GM19452 (cell line): ENCODE results near the gene RAPGEF4.

Source experiments
- ATAC-seq: cut with Tn5 transposase; IDR thresholded peaks from one replicate; pipeline ENCODE4 v1.9.1; 2021; ENCODE audit not compliant: unreplicated experiment

Gene RAPGEF4

GRCh38 chr2:172735582-172736423, at the start of gene RAPGEF4:
RAPGEF4 (plus strand) TSS chr2:172735845; CDS start chr2:172735984, 139 bp downstream.
- no peak for ATAC-seq

- no peak for ATAC-seq
Observed at GRCh38 chr2:172693037-172693436, 42.6 kb upstream of the RAPGEF4 start.

GRCh38 chr2:172693529-172694455, 41.9 kb upstream of the RAPGEF4 start:
- no peak for ATAC-seq

- no peak for ATAC-seq
Observed at GRCh38 chr2:172697296-172697695, 38.3 kb upstream of the RAPGEF4 start.

- no peak for ATAC-seq
Observed at GRCh38 chr2:172698041-172698863, 37.4 kb upstream of the RAPGEF4 start.

GRCh38 chr2:172701250-172701649, 34.4 kb upstream of the RAPGEF4 start:
- ATAC-seq, result no peak

- no peak for ATAC-seq
Observed at GRCh38 chr2:172702451-172702850, 33.2 kb upstream of the RAPGEF4 start.

- no peak for ATAC-seq
Observed at GRCh38 chr2:172704072-172704936, 31.3 kb upstream of the RAPGEF4 start.

GRCh38 chr2:172705352-172705751, 30.3 kb upstream of the RAPGEF4 start:
- no peak for ATAC-seq

- ATAC-seq, result no peak
Observed at GRCh38 chr2:172708247-172708646, 27.4 kb upstream of the RAPGEF4 start.

- no peak for ATAC-seq
Observed at GRCh38 chr2:172709566-172710291, 25.9 kb upstream of the RAPGEF4 start.

- no peak for ATAC-seq
Observed at GRCh38 chr2:172710584-172711047, 25.0 kb upstream of the RAPGEF4 start.

- ATAC-seq, result no peak
Observed at GRCh38 chr2:172711110-172711509, 24.5 kb upstream of the RAPGEF4 start.

GRCh38 chr2:172712251-172712650, 23.4 kb upstream of the RAPGEF4 start:
- no peak for ATAC-seq

- no peak for ATAC-seq
Observed at GRCh38 chr2:172713365-172713875, 22.2 kb upstream of the RAPGEF4 start.

GRCh38 chr2:172722481-172722880, 13.2 kb upstream of the RAPGEF4 start:
- no peak for ATAC-seq

GRCh38 chr2:172723286-172723685, 12.4 kb upstream of the RAPGEF4 start:
- ATAC-seq, result no peak

- ATAC-seq, result no peak
Observed at GRCh38 chr2:172724724-172725123, 10.9 kb upstream of the RAPGEF4 start.

- no peak for ATAC-seq
Observed at GRCh38 chr2:172725284-172725683, 10.4 kb upstream of the RAPGEF4 start.
